B cell (primary cell): Measurements from ENCODE around the gene TSEN2. TPM values are rescaled to one million over a fixed set of nuclear protein-coding genes. Genes with fewer than 3 reads are reported as not detected.

Experiments
- ATAC-seq: fragments of 200-7000 bp; cut with Tn5 transposase; one replicate; pipeline ENCODE4 v1.10.0; 2021; ENCODE audit warnings: low read depth, mild to moderate bottlenecking, moderate number of reproducible peaks, moderate library complexity
- CTCF ChIA-PET: fragments of 350-600 bp; sonication (Branson Sonifier 250); formaldehyde crosslinking; loops from one replicate; lab custom pipeline; 2021; ENCODE audit warnings: antibody characterized with exemption, inconsistent platforms; lab: Charles Lee
- POLR2A ChIA-PET: fragments of 350-600 bp; sonication (Branson Sonifier 250); formaldehyde crosslinking; loops from one replicate; lab custom pipeline; 2021; ENCODE audit warnings: antibody characterized with exemption; lab: Charles Lee
- DNase-seq: peaks from one replicate; pipeline ENCODE4 v3.0.0; 2013
- H2AFZ ChIP-seq: 2 replicates; pipeline ENCODE4 v1.6.1; 2012; ENCODE audit warnings: mild to moderate bottlenecking, low read depth, low read length; ENCODE audit not compliant: insufficient read depth, poor library complexity, severe bottlenecking
- H3K27ac ChIP-seq, 2 donors: 1 replicate in 1 of 2; 2 replicates in 1 of 2; pipeline ENCODE4 v1.5.1; 2012 to 2013; ENCODE audit warnings: low read length in 2 of 2, mild to moderate bottlenecking in 2 of 2, moderate library complexity in 1 of 2
- H3K27me3 ChIP-seq, 4 experiments: fragments of 200-600 bp in 1 of 4; sonication (generic) in 1 of 4; replicated peaks in 1 of 4; 1 replicate in 2 of 4; 2 replicates in 2 of 4; pipeline versions ENCODE4 v1.6.1 to v1.7.0; 2013 to 2016; ENCODE audit warnings: low read length in 3 of 4, mild to moderate bottlenecking in 2 of 4, mixed read lengths in 1 of 4, moderate library complexity in 1 of 4; ENCODE audit not compliant: insufficient read depth in 4 of 4, control insufficient read depth in 3 of 4; ENCODE audit errors: control extremely low read depth in 1 of 4
- H3K36me3 ChIP-seq, 2 experiments: replicated peaks in 1 of 2; 1 replicate in 1 of 2; 2 replicates in 1 of 2; pipeline versions ENCODE4 v1.6.1 to v1.7.1; 2013; ENCODE audit warnings: low read length in 1 of 2; ENCODE audit not compliant: insufficient read depth in 2 of 2, control insufficient read depth in 1 of 2; ENCODE audit errors: control extremely low read depth in 1 of 2, extremely low read depth in 1 of 2
- H3K4me1 ChIP-seq, 2 donors: fragments of 200-600 bp in 1 of 2; sonication (generic) in 1 of 2; 1 replicate in 1 of 2; 2 replicates in 1 of 2; pipeline versions ENCODE4 v1.5.1 to v1.6.1; 2013 to 2017; ENCODE audit warnings: low read length in 2 of 2; ENCODE audit not compliant: control insufficient read depth in 2 of 2, insufficient read depth in 2 of 2
- H3K4me2 ChIP-seq: replicated peaks from 2 replicates; pipeline ENCODE3; 2012; ENCODE audit warnings: mild to moderate bottlenecking, low read depth, low read length; ENCODE audit not compliant: poor library complexity, severe bottlenecking
- H3K4me3 ChIP-seq, 5 experiments: fragments of 200-600 bp in 1 of 5; sonication (generic) in 1 of 5; 1 replicate in 3 of 5; 2 replicates in 2 of 5; pipeline versions ENCODE4 v1.5.1 to v1.7.0; 2011 to 2016; ENCODE audit warnings: low read length in 4 of 5, mild to moderate bottlenecking in 4 of 5, low read depth in 2 of 5, control low read depth in 1 of 5, moderate library complexity in 1 of 5; ENCODE audit not compliant: insufficient read depth in 1 of 5; ENCODE audit errors: control extremely low read depth in 1 of 5, extremely low read depth in 1 of 5
- H3K79me2 ChIP-seq: fragments of 200-600 bp; sonication (generic); one replicate; pipeline ENCODE4 v1.6.0; 2016; ENCODE audit warnings: low read length; ENCODE audit not compliant: control insufficient read depth, insufficient read depth
- H3K9ac ChIP-seq: fragments of 200-600 bp; sonication (generic); 2 replicates; pipeline ENCODE4 v1.6.1; 2017; ENCODE audit warnings: mild to moderate bottlenecking, low read length, moderate library complexity
- H3K9me3 ChIP-seq, 3 donors: one replicate each; pipeline versions ENCODE4 v1.6.1 to v1.7.1; 2013; ENCODE audit warnings: low read length in 2 of 3; ENCODE audit not compliant: control insufficient read depth in 2 of 3, insufficient read depth in 1 of 3; ENCODE audit errors: control extremely low read depth in 1 of 3
- H4K20me1 ChIP-seq: 2 replicates; pipeline ENCODE4 v1.6.0; 2012; ENCODE audit warnings: mild to moderate bottlenecking, low read length; ENCODE audit not compliant: insufficient read depth, control insufficient read depth, poor library complexity, severe bottlenecking
- H3K27ac Mint-ChIP-seq: one replicate; pipeline ENCODE4 v1.8.0; 2021; ENCODE audit warnings: mixed read lengths
- H3K27me3 Mint-ChIP-seq: one replicate; pipeline ENCODE4 v1.8.0; 2021; ENCODE audit warnings: mixed read lengths
- H3K4me1 Mint-ChIP-seq: one replicate; pipeline ENCODE4 v1.8.0; 2021; ENCODE audit warnings: mixed read lengths
- H3K4me3 Mint-ChIP-seq: one replicate; pipeline ENCODE4 v1.8.0; 2021; ENCODE audit warnings: mixed read lengths
- H3K9me3 Mint-ChIP-seq: one replicate; pipeline ENCODE4 v1.8.0; 2022; ENCODE audit warnings: mixed read lengths; ENCODE audit not compliant: insufficient read depth
- EZH2 ChIP-seq: IDR thresholded peaks from 2 replicates; pipeline ENCODE4 v1.6.1; 2012; ENCODE audit warnings: borderline replicate concordance, low read depth, mild to moderate bottlenecking, moderate library complexity, low read length; ENCODE audit not compliant: insufficient read depth, poor library complexity, severe bottlenecking
- WGBS: methylation state at CpG from one replicate; pipeline ENCODE4 v1.1.5; 2013; ENCODE audit warnings: missing lambda C conversion rate; ENCODE audit not compliant: insufficient coverage; 5-methylcytosine and 5-hydroxymethylcytosine counted together
- intact Hi-C: fragments of 100-400 bp; cut with micrococcal nuclease; formaldehyde crosslinking; loops from one replicate; pipeline ENCODE4 v1.10.0; 2022
- polyA plus RNA-seq: library from polyadenylated mRNA; depleted of rRNA; stranded (reverse); fragments of >200 nt; gene quantifications from 2 replicates; pipeline ENCODE4 v1.2.3, GENCODE V29; 2012
- total RNA-seq, 2 donors: library from RNA; stranded (reverse); fragments of 120-200 nt in 1 of 2; gene quantifications; 1 replicate in 1 of 2; 2 replicates in 1 of 2; pipeline versions ENCODE4 v1.2.3 to v1.2.4, GENCODE V29; 2013 to 2022
- TF ChIP-seq, protein P1 (sequence below): fragments of 200-600 bp; IDR thresholded peaks from one replicate; pipeline ENCODE4 v1.8.0; 2022; ENCODE audit warnings: antibody characterized with exemption, mild to moderate bottlenecking

Gene TSEN2
- total and polyA plus RNA-seq, 2 donors (not counting 1 experiment from before 2014, with no cell fraction given): 13.4 to 17.6 TPM

DNA sequence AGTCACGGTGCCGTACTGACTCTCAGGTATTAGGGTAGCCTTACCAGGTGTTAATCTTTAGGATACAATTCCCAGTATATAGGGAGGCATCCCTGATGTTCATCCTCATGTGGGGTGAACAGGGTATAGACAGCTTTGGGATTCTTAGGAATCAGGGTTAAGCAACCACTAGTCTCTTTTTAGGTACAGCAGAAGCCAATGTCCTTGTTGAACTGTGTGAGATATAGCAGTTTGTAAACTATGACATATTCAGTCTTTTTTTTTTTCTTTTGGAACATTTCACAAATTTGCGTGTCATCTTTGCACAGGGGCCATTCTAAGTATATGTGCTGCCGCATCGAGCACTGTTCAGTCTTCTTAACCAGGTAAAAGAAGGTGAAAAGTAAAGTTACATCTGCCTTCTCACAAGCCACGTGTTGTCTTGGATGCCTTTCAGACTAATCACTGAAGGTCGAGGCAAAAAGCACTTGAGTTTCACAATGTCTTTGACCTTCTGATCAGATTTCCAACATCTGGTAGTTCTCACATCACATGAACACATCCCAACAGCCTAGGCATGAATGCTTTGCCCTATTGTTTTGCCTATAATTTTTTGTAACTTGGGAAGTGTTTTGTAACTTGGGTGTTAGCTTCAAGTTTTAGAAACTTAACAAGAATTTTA, 17.2 kb downstream of the TSEN2 start:
- Histone ChIP-seq H2AFZ (no peak overlapping the region), H3K27me3 (no peaks in the 10 kb centered on the region), H3K4me2 (no peak overlapping the region), H3K27ac (no peak overlapping the region), H3K36me3 (peaks cover 4 to 55% of the 10 kb centered on the region in 2 experiments), H3K9me3 (no peaks in the 10 kb centered on the region), H4K20me1 (no peaks in the 10 kb centered on the region), H3K4me3 (no peak overlapping the region), H3K4me1 (no peaks in the 10 kb centered on the region), H3K79me2 (no peaks in the 10 kb centered on the region), H3K9ac (no peak overlapping the region)
- H3K4me3 Mint-ChIP-seq: no peak overlapping the region
- TF ChIP-seq EZH2: no peak
- TF ChIP-seq, protein P1, sequence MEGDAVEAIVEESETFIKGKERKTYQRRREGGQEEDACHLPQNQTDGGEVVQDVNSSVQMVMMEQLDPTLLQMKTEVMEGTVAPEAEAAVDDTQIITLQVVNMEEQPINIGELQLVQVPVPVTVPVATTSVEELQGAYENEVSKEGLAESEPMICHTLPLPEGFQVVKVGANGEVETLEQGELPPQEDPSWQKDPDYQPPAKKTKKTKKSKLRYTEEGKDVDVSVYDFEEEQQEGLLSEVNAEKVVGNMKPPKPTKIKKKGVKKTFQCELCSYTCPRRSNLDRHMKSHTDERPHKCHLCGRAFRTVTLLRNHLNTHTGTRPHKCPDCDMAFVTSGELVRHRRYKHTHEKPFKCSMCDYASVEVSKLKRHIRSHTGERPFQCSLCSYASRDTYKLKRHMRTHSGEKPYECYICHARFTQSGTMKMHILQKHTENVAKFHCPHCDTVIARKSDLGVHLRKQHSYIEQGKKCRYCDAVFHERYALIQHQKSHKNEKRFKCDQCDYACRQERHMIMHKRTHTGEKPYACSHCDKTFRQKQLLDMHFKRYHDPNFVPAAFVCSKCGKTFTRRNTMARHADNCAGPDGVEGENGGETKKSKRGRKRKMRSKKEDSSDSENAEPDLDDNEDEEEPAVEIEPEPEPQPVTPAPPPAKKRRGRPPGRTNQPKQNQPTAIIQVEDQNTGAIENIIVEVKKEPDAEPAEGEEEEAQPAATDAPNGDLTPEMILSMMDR: no peak
- ATAC-seq: no peak
- ChIA-PET POLR2A (no interaction called here), CTCF (interaction anchor here (1.5 kb wide), 1 partner anchor 22 kb away, joined by 6 read pairs; no protein-coding TSS in a partner anchor)
- no peaks in the 10 kb centered on the region for H3K27me3 Mint-ChIP-seq
- WGBS: 96% methylated on average over 4 of the region's 7 CpGs
- no peaks in the 10 kb centered on the region for H3K4me1 Mint-ChIP-seq
- DNase-seq: no peak
- no peak overlapping the region for H3K27ac Mint-ChIP-seq
- intact Hi-C loops: no loop called here
- H3K9me3 Mint-ChIP-seq: no peaks in the 10 kb centered on the region

- H3K4me1 Mint-ChIP-seq: no peaks in the 10 kb centered on the region
- H3K36me3 ChIP-seq: peaks cover 4 to 42% of the 10 kb centered on the region in 2 experiments
- ATAC-seq (no peak), DNase-seq (no peak)
- intact Hi-C loops: no loop called here
- no peaks in the 10 kb centered on the region for H3K79me2 ChIP-seq
- H3K9ac ChIP-seq: no peak overlapping the region
- H4K20me1 ChIP-seq: no peaks in the 10 kb centered on the region
- ChIA-PET POLR2A (no interaction called here), CTCF (no interaction called here)
- WGBS: 79% methylated on average over 16 of the region's 18 CpGs
- no peak overlapping the region for H2AFZ ChIP-seq
- H3K27me3 ChIP-seq: no peaks in the 10 kb centered on the region
- no peak overlapping the region for H3K4me3 ChIP-seq
- H3K4me2 ChIP-seq: no peak overlapping the region
- H3K27ac ChIP-seq: no peak overlapping the region
- no peak for TF ChIP-seq EZH2
- TF ChIP-seq, protein P1: no peak
- H3K4me3 Mint-ChIP-seq: no peak overlapping the region
- H3K27me3 Mint-ChIP-seq: no peaks in the 10 kb centered on the region
- no peaks in the 10 kb centered on the region for H3K9me3 ChIP-seq
- no peak overlapping the region for H3K27ac Mint-ChIP-seq
- H3K9me3 Mint-ChIP-seq: no peaks in the 10 kb centered on the region
- H3K4me1 ChIP-seq: no peaks in the 10 kb centered on the region
These were observed 19.1 kb downstream of the TSEN2 start for GRCh38 chr3:12503126-12503957.
